NCI-H2196 treated with DMSO at 0.1 percent for 48 hours (cell line): ENCODE measurements around the gene ATP11A.

Source experiments
- DNase-seq: peaks from one replicate; lab custom pipeline; 2025; ENCODE audit not compliant: unreplicated experiment; lab: John Stamatoyannopoulos, UW

Gene ATP11A

GRCh38 chr13:112690283-112690929 is 568 bp downstream of the ATP11A start:
- no peak for DNase-seq

DNA sequence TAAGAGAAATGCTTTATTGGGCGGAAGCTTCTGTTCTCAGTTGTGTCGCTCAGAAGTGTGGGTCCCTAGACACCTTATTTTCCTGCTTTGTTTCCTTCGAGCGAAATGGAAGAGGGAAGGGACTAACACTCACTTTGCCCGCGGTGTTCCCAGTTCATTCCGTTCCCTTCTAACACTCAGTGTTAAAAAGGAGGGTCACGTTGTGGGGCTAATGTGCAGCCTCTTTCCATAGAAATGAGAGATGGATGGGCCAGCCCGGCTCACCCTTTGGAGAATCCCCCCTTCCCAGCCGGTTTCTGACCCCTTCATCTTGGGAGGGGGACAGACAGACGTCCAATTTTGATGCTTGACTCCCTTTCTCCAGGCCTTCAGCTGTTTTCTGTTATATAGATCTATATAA is 2.3 kb downstream of the ATP11A start:
- no peak for DNase-seq

GRCh38 chr13:112692586-112692985 is 2.7 kb downstream of the ATP11A start:
- DNase-seq: no peak

- no peak for DNase-seq
Measured at GRCh38 chr13:112693831-112694497, 4.1 kb downstream of the ATP11A start.

- no peak for DNase-seq
Measured at GRCh38 chr13:112695121-112695520, 5.3 kb downstream of the ATP11A start.

DNA sequence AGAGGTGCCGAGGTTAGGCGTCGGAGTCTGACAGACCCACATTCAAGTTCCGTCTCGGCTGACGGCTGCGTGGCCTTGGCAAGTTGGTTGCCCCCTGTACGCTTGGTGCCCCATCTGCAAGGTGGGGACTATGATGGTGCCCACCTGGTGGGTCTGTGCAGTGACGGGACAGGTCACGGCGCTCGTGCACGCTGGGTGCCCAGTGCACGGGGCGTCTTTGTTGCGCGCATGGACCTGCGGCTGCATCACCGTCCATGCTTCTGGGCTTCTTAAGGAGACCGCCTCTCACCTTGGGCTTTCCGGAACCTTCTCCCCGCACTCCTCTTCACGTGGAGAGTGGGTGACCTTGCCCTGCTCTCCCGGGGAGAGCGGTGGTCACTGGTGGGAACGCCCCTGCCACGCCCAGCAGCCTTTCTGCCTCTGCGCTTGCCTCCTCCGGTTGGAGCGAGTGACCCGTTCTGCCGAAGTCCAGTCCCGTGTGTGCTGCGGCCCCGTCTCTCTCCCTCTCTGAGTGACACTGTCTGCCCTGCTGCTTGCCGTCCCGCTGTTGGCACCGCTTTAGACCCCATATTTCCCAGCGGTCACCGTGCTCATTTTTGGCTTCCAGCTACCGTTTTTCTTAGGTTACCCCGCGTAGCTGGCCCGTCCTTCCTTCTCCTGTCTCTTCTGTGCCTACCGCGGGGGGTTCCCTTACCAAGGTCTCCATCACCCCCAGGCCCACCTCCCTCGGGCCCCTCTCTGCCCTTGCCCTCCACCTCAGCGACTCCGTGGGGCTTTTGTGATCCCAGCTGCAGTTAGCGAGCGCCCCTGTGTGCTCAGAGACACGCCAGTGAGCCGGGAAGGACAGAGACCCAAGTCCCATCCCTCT is 6.4 kb downstream of the ATP11A start:
- no peak for DNase-seq

DNA sequence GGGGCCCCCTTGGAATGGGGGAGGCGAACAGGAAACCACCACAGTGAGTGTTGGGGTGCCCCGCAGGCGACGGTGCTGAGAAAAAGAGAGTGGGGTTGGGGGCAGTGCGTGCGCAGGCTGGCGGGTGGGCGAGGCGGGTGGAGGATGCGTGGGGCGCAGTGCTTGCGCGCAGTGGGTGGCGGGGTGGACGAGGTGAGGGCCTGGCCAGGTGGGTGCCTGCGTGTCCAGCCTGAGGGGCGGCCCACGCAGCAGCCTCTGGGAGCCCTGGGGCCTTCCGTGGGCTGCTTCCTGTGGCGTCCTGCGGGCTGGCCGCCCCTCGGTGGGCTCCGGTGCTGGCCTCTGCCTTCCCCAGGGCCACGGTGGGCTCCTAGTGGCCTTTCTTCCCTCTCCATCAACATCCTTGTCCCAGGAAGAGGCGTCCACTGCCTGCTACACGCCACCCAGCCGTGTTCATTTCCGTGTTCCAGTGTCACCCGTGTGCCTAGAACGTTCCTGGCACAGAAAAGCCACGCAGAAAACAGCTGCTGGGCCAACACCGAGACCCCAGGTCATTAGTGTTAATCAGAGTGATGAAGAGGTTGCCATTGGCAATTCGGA is 7.1 kb downstream of the ATP11A start:
- DNase-seq: no peak

- DNase-seq: no peak
Measured at GRCh38 chr13:112697756-112698655, 8.2 kb downstream of the ATP11A start.

- DNase-seq: no peak
Measured at GRCh38 chr13:112699322-112699918, 9.6 kb downstream of the ATP11A start.

GRCh38 chr13:112700291-112701060 is 10.6 kb downstream of the ATP11A start:
- no peak for DNase-seq

GRCh38 chr13:112702341-112702985 is 12.6 kb downstream of the ATP11A start:
- DNase-seq: no peak

- DNase-seq: no peak
Measured at GRCh38 chr13:112702986-112703379, 13.1 kb downstream of the ATP11A start.

- DNase-seq: no peak
Measured at GRCh38 chr13:112703449-112704284, 13.8 kb downstream of the ATP11A start.

DNA sequence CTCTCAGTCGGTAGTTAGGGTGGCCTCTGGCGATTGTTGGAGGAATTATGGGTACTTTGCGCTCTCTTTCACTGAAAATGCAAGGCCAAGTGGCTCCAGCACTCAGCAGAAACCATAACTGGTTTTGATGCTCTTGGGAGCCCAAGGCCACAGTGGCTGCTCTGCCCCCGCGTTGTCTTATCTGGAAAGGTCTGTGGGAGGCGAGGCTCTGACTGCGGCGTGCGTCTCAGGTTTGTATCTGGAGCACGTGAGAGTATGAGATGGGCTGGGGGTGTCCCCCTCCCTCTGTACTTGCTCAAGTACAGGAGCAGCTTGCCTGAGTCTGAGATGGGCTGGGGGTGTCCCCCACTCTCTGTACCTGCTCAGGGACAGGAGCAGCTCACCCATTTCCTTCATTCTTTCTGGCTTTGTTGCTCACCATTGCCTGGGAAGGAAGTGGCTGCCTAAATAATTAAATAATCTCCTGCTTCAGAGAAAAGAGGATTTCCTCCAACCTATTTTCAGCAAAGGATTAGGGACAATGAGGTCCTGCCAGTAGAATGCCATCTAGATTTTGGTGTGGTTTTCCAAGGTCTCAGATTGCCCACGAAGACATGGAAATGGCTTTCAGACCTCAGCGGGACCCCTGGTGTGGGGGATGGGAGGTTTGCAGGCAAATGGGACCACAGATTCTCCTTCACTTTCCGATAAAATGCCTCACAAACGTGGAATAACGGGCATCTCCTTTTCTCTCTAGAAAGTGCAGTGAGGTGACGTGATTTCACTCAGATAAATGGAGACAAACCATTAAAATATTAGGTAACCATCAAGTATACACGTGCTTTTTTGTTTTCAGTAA is 14.7 kb downstream of the ATP11A start:
- no peak for DNase-seq

GRCh38 chr13:112705286-112705685 is 15.4 kb downstream of the ATP11A start:
- no peak for DNase-seq

- no peak for DNase-seq
Measured at GRCh38 chr13:112706171-112706570, 16.3 kb downstream of the ATP11A start.
